SK-N-SH treated with all-trans-retinoic acid at 6 μM for 48 hours (cell line): ENCODE results near the gene CAMKMT.
A peak's percentile ranks its signal among the peaks of the same experiment; 100 is the strongest.

Experiments
- ATAC-seq: fragments of 200-7000 bp; cut with Tn5 transposase; 3 replicates; pipeline ENCODE4 v1.9.1; 2020; ENCODE audit warnings: mild to moderate bottlenecking, moderate library complexity
- ARNTL ChIP-seq: fragments of 450-650 bp; formaldehyde crosslinking; IDR thresholded peaks from 2 replicates; pipeline ENCODE4 v1.5.0; 2020; ENCODE audit warnings: low read depth, mild to moderate bottlenecking, moderate library complexity, borderline replicate concordance
- BACH2 ChIP-seq: fragments of 250-450 bp; sonication (Bioruptor Pico); IDR thresholded peaks from 2 replicates; pipeline ENCODE4 v1.9.0; 2021; ENCODE audit warnings: mild to moderate bottlenecking, borderline replicate concordance
- CREB5 ChIP-seq: fragments of 250-450 bp; sonication (Bioruptor Pico); IDR thresholded peaks from 2 replicates; pipeline ENCODE4 v1.5.1; 2020; ENCODE audit warnings: low read depth, mild to moderate bottlenecking, moderate library complexity
- CSDC2 ChIP-seq: fragments of 250-450 bp; sonication (Bioruptor Pico); IDR thresholded peaks from 2 replicates; pipeline ENCODE4 v1.5.0; 2020; ENCODE audit warnings: mild to moderate bottlenecking, moderate library complexity
- CSRNP3 ChIP-seq: fragments of 250-450 bp; sonication (Bioruptor Pico); IDR thresholded peaks from 2 replicates; pipeline ENCODE4 v1.5.1; 2021; ENCODE audit warnings: mild to moderate bottlenecking, moderate library complexity
- ESRRG ChIP-seq: fragments of 250-450 bp; sonication (Bioruptor Pico); IDR thresholded peaks from 2 replicates; pipeline ENCODE4 v1.6.1; 2021; ENCODE audit warnings: mild to moderate bottlenecking
- GLIS3 ChIP-seq: fragments of 250-450 bp; sonication (Bioruptor Pico); IDR thresholded peaks from 2 replicates; pipeline ENCODE4 v1.5.0; 2020; ENCODE audit warnings: mild to moderate bottlenecking, moderate library complexity
- ISL1 ChIP-seq: fragments of 250-450 bp; sonication (Bioruptor Pico); IDR thresholded peaks from 2 replicates; pipeline ENCODE4 v2.1.2; 2022; ENCODE audit warnings: mild to moderate bottlenecking, moderate library complexity
- OSR1 ChIP-seq: fragments of 250-450 bp; sonication (Bioruptor Pico); IDR thresholded peaks from 2 replicates; pipeline ENCODE4 v1.8.0; 2022; ENCODE audit warnings: moderate library complexity, mild to moderate bottlenecking, inconsistent platforms
- PATZ1 ChIP-seq: fragments of 250-450 bp; sonication (Bioruptor Pico); IDR thresholded peaks from 2 replicates; pipeline ENCODE4 v1.8.0; 2020; ENCODE audit warnings: mild to moderate bottlenecking, moderate library complexity, borderline replicate concordance
- PPARA ChIP-seq: fragments of 250-450 bp; sonication (Bioruptor Pico); IDR thresholded peaks from 2 replicates; pipeline ENCODE4 v1.5.0; 2020; ENCODE audit warnings: mild to moderate bottlenecking, borderline replicate concordance
- RARB ChIP-seq: fragments of 250-450 bp; sonication (Bioruptor Pico); IDR thresholded peaks from 2 replicates; pipeline ENCODE4 v1.8.0; 2021; ENCODE audit warnings: mild to moderate bottlenecking, moderate library complexity
- SNAI2 ChIP-seq: fragments of 250-450 bp; sonication (Bioruptor Pico); IDR thresholded peaks from 2 replicates; pipeline ENCODE4 v1.5.0; 2020; ENCODE audit warnings: mild to moderate bottlenecking, moderate library complexity
- TCF4 ChIP-seq: fragments of 250-450 bp; sonication (Bioruptor Pico); IDR thresholded peaks from 2 replicates; pipeline ENCODE4 v1.8.0; 2021; ENCODE audit warnings: mild to moderate bottlenecking, moderate library complexity, borderline replicate concordance
- TOX ChIP-seq: fragments of 250-450 bp; sonication (Bioruptor Pico); IDR thresholded peaks from 2 replicates; pipeline ENCODE4 v1.8.0; 2021; ENCODE audit warnings: mild to moderate bottlenecking, moderate library complexity, borderline replicate concordance
- TSHZ2 ChIP-seq: fragments of 250-450 bp; sonication (Bioruptor Pico); IDR thresholded peaks from 2 replicates; pipeline ENCODE4 v1.5.0; 2020; ENCODE audit warnings: mild to moderate bottlenecking, moderate library complexity
- ZC3H10 ChIP-seq: fragments of 250-450 bp; sonication (Bioruptor Pico); IDR thresholded peaks from 2 replicates; pipeline ENCODE4 v1.5.1; 2021; ENCODE audit warnings: mild to moderate bottlenecking, moderate library complexity
- ZFP3 ChIP-seq: fragments of 250-450 bp; sonication (Bioruptor Pico); IDR thresholded peaks from 2 replicates; pipeline ENCODE4 v1.5.0; 2020; ENCODE audit warnings: mild to moderate bottlenecking, moderate library complexity
- ZFP30 ChIP-seq: fragments of 450-650 bp; formaldehyde crosslinking; IDR thresholded peaks from 2 replicates; pipeline ENCODE4 v1.5.0; 2022; ENCODE audit warnings: mild to moderate bottlenecking, moderate library complexity
- ZNF70 ChIP-seq: fragments of 450-650 bp; formaldehyde crosslinking; IDR thresholded peaks from 2 replicates; pipeline ENCODE4 v1.5.0; 2020; ENCODE audit warnings: mild to moderate bottlenecking, moderate library complexity
- ZNF8 ChIP-seq: fragments of 450-650 bp; formaldehyde crosslinking; IDR thresholded peaks from 2 replicates; pipeline ENCODE4 v1.5.0; 2020; ENCODE audit warnings: mild to moderate bottlenecking, moderate library complexity
- TF ChIP-seq, protein P1 (sequence below): fragments of 250-450 bp; sonication (Bioruptor Pico); IDR thresholded peaks from 2 replicates; pipeline ENCODE4 v1.8.0; 2021; ENCODE audit warnings: low read depth, mild to moderate bottlenecking, moderate library complexity, borderline replicate concordance

CAMKMT gene

DNA sequence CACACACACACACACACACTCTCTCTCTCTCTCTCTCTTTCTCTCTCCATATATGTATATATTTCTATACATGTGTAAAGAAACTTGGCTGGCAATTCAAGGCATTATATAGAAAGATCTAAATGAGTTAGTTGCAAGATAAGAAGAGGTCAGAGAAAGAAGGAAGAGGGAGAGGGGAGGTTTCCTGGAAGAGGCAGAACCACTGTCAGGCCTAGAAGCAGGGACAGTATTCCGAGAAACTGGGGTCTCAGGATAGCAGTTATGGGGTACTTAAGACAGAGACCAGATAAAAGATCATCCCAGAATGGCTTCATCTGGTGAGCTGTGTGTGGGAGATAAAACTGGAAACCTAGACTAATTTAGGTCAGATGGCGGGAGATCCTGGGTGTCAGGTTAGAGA lies 180.8 kb downstream of the CAMKMT start:
- TF ChIP-seq ZNF70 (CRISPR knock-in tag): peak; percentile 69
- no peak for TF ChIP-seq SNAI2
- ATAC-seq: no peak

DNA sequence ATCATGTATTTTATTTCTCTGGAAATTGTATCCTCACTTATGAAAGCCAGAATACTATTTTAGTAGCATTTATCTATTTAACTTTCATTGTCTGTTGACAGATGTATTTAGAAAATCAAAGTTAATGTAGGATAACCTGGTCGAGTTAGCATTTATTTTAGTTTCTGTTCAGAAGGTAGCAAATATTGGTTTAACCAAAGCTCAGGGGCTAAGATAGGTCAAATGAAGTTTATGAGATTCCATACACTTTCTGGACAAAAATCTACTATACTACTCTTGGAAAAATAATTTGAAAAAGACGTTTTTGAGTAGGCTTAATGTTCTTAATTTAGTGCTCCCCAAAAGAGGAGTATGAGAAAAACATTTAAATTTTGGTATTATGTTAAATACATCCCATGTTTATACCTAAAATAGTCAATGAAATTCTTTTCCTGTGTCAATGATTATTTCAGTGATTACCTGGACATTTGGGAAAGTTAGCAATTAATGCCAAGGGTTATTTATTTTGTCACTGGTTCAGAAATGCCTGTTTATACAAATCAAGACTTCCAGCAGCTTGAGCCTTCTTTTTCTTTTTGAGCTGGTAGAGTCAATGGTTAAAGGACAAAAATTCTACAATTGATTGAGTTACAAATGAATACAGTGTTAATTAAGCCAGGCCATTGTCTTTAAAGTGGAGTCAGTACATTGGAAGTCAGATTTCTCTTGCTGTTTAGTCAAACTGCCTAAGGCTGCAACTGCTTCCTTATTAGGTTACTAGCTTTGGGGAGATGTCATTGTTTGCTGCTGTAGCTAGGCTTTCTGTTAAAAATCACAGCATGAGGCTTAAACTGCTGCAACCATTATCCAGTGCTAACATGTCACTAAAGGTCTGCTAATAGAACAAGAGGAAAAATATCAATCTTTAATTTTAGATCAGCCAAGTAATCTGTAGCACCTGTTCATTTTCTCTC lies 182.3 kb downstream of the CAMKMT start:
- ATAC-seq: peak; percentile 5; the same call in 1 of the 3 replicates
- TF ChIP-seq TCF4 (CRISPR knock-in tag): 0 out of 2 replicates have a peak, but pooled peaks have one; percentile 12
- no peak for TF ChIP-seq ZFP3 (CRISPR knock-in tag)
- TF ChIP-seq ZFP30 (CRISPR knock-in tag): peak; percentile 36
- no peak for TF ChIP-seq CREB5 (CRISPR knock-in tag)

GRCh38 chr2:44545005-44545404 lies 183.3 kb downstream of the CAMKMT start:
- ATAC-seq: no peak
- TF ChIP-seq GLIS3 (CRISPR knock-in tag): no peak
- no peak for TF ChIP-seq OSR1 (CRISPR knock-in tag)
- TF ChIP-seq TCF4 (CRISPR knock-in tag): no peak
- TF ChIP-seq ZNF8: no peak
- no peak for TF ChIP-seq TOX
- no peak for TF ChIP-seq ZFP3 (CRISPR knock-in tag)
- no peak for TF ChIP-seq ESRRG
- no peak for TF ChIP-seq ISL1
- no peak for TF ChIP-seq ZC3H10
- no peak for TF ChIP-seq RARB
- no peak for TF ChIP-seq PPARA (CRISPR knock-in tag)
- no peak for TF ChIP-seq ARNTL
- TF ChIP-seq BACH2 (CRISPR knock-in tag): no peak
- TF ChIP-seq TSHZ2 (CRISPR knock-in tag): no peak
- TF ChIP-seq, protein P1, sequence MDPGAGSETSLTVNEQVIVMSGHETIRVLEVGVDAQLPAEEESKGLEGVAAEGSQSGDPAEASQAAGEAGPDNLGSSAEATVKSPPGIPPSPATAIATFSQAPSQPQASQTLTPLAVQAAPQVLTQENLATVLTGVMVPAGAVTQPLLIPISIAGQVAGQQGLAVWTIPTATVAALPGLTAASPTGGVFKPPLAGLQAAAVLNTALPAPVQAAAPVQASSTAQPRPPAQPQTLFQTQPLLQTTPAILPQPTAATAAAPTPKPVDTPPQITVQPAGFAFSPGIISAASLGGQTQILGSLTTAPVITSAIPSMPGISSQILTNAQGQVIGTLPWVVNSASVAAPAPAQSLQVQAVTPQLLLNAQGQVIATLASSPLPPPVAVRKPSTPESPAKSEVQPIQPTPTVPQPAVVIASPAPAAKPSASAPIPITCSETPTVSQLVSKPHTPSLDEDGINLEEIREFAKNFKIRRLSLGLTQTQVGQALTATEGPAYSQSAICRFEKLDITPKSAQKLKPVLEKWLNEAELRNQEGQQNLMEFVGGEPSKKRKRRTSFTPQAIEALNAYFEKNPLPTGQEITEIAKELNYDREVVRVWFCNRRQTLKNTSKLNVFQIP (CRISPR knock-in tag): no peak
- TF ChIP-seq CSDC2 (CRISPR knock-in tag): no peak
- TF ChIP-seq CREB5 (CRISPR knock-in tag): no peak
- TF ChIP-seq PATZ1 (CRISPR knock-in tag): no peak
- TF ChIP-seq CSRNP3: no peak
- no peak for TF ChIP-seq ZNF70 (CRISPR knock-in tag)
